Adrenal gland (tissue), 5 donors: ENCODE data around the gene PREB.

Experiments
- POLR2A ChIP-seq, 2 donors: fragments of 450-650 bp; IDR thresholded peaks; one replicate each; pipeline ENCODE4 v1.6.1; 2017; ENCODE audit warnings: antibody characterized with exemption in 2 of 2, mild to moderate bottlenecking in 2 of 2, moderate library complexity in 1 of 2
- TF ChIP-seq, protein P1 (sequence below), 6 experiments: fragments of 450-650 bp in 4 of 6; fragments of 200-600 bp in 2 of 6; sonication (generic) in 1 of 6; IDR thresholded peaks; 1 replicate in 5 of 6; 2 replicates in 1 of 6; pipeline versions ENCODE4 v1.5.1 to v1.8.0; 2016 to 2021; ENCODE audit warnings: antibody characterized with exemption in 6 of 6, mild to moderate bottlenecking in 2 of 6, moderate library complexity in 1 of 6
- donor health status: DM: no; HTN: no; CAD: no.

DNA sequence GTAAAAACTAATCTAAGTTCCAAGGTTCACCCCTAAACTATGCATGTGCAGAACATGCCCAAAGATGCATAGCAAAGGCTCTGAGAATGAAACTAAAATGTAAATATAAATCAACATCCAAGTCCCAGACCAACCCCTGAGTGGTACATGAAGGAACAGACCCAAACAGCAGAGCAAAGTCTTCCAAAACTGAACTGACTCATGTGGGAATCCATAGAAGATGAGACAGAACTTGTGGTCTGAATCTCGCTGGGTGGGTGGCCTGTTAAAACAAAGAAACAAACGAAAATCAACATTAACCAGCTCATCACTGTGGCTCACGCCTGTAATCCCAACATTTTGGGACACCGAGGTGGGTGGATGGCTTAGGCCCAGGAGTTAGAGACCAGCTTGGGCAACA lies 47.9 kb upstream of the PREB start:
- TF ChIP-seq, protein P1, sequence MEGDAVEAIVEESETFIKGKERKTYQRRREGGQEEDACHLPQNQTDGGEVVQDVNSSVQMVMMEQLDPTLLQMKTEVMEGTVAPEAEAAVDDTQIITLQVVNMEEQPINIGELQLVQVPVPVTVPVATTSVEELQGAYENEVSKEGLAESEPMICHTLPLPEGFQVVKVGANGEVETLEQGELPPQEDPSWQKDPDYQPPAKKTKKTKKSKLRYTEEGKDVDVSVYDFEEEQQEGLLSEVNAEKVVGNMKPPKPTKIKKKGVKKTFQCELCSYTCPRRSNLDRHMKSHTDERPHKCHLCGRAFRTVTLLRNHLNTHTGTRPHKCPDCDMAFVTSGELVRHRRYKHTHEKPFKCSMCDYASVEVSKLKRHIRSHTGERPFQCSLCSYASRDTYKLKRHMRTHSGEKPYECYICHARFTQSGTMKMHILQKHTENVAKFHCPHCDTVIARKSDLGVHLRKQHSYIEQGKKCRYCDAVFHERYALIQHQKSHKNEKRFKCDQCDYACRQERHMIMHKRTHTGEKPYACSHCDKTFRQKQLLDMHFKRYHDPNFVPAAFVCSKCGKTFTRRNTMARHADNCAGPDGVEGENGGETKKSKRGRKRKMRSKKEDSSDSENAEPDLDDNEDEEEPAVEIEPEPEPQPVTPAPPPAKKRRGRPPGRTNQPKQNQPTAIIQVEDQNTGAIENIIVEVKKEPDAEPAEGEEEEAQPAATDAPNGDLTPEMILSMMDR (IDR thresholded peaks at IDR 0.05): no peak
- no peak for TF ChIP-seq POLR2A (IDR thresholded peaks at IDR 0.05)
